ENCODE data around the gene KPNA1.
"Not testable (repeated sequence)": the region's sequence is repeated elsewhere in the genome, so short reads cannot be mapped to it uniquely, and the experiment has no call there.

KPNA1 gene

GRCh38 chr3:122520861-122521260, 6.1 kb upstream of the KPNA1 start:
- no peak for DNase-seq (ENCODE audit: low read depth in 1 of 2, low spot score in 1 of 2)

- no peak for DNase-seq (ENCODE audit: low read depth in 1 of 2, low spot score in 1 of 2)
Observed at GRCh38 chr3:122519693-122520092, 5.0 kb upstream of the KPNA1 start.

GRCh38 chr3:122516846-122517360, 2.2 kb upstream of the KPNA1 start:
- DNase-seq (ENCODE audit: low read depth in 1 of 2, low spot score in 1 of 2), result no peak

- no peak for DNase-seq (ENCODE audit: low read depth in 1 of 2, low spot score in 1 of 2)
Observed at GRCh38 chr3:122515870-122516269, 1.1 kb upstream of the KPNA1 start.

GRCh38 chr3:122515020-122515468, 305 bp upstream of the KPNA1 start:
- no peak for DNase-seq (ENCODE audit: low read depth in 1 of 2, low spot score in 1 of 2)

- DNase-seq (ENCODE audit: low read depth in 1 of 2, low spot score in 1 of 2), result no peak
Observed at GRCh38 chr3:122513386-122514122, 1.2 kb downstream of the KPNA1 start.

- no peak for DNase-seq (ENCODE audit: low read depth in 1 of 2, low spot score in 1 of 2)
Observed at GRCh38 chr3:122512284-122512683, 2.5 kb downstream of the KPNA1 start.

- DNase-seq (ENCODE audit: low read depth in 1 of 2, low spot score in 1 of 2), result no peak
Observed at GRCh38 chr3:122510878-122511535, 3.7 kb downstream of the KPNA1 start.

GRCh38 chr3:122508944-122509343, 5.8 kb downstream of the KPNA1 start:
- DNase-seq (ENCODE audit: low read depth in 1 of 2, low spot score in 1 of 2), result not testable (repeated sequence)

GRCh38 chr3:122508135-122508914, 6.4 kb downstream of the KPNA1 start:
- DNase-seq (ENCODE audit: low read depth in 1 of 2, low spot score in 1 of 2), result no peak

GRCh38 chr3:122506450-122506849, 8.3 kb downstream of the KPNA1 start:
- no peak for DNase-seq (ENCODE audit: low read depth in 1 of 2, low spot score in 1 of 2)

GRCh38 chr3:122505676-122506075, 9.1 kb downstream of the KPNA1 start:
- no peak for DNase-seq (ENCODE audit: low read depth in 1 of 2, low spot score in 1 of 2)

GRCh38 chr3:122502941-122503340, 11.8 kb downstream of the KPNA1 start:
- DNase-seq (ENCODE audit: low read depth in 1 of 2, low spot score in 1 of 2), result no peak

- DNase-seq (ENCODE audit: low read depth in 1 of 2, low spot score in 1 of 2), result no peak
Observed at GRCh38 chr3:122502139-122502538, 12.6 kb downstream of the KPNA1 start.

GRCh38 chr3:122500964-122501363, 13.8 kb downstream of the KPNA1 start:
- DNase-seq (ENCODE audit: low read depth in 1 of 2, low spot score in 1 of 2), result not testable (repeated sequence)

- DNase-seq (ENCODE audit: low read depth in 1 of 2, low spot score in 1 of 2), result no peak
Observed at GRCh38 chr3:122498152-122498551, 16.6 kb downstream of the KPNA1 start.

GRCh38 chr3:122497425-122497824, 17.3 kb downstream of the KPNA1 start:
- DNase-seq (ENCODE audit: low read depth in 1 of 2, low spot score in 1 of 2), result no peak

- DNase-seq (ENCODE audit: low read depth in 1 of 2, low spot score in 1 of 2), result no peak
Observed at GRCh38 chr3:122496508-122496907, 18.2 kb downstream of the KPNA1 start.

GRCh38 chr3:122493296-122493695, 21.4 kb downstream of the KPNA1 start:
- no peak for DNase-seq (ENCODE audit: low read depth in 1 of 2, low spot score in 1 of 2)

- DNase-seq (ENCODE audit: low read depth in 1 of 2, low spot score in 1 of 2), result no peak
Observed at GRCh38 chr3:122488262-122488973, 26.3 kb downstream of the KPNA1 start.

- no peak for DNase-seq (ENCODE audit: low read depth in 1 of 2, low spot score in 1 of 2)
Observed at GRCh38 chr3:122484985-122485384, 29.8 kb downstream of the KPNA1 start.

Data from stimulated activated CD4-positive, alpha-beta T cell treated with anti-CD3 and anti-CD28 coated beads, Interleukin-15, amount 100 ng/mL, for 1 hour (primary cell).